ENCODE measurements around the gene SNRPB. TPM values are rescaled to one million over a fixed set of nuclear protein-coding genes. Genes with fewer than 3 reads are reported as not detected.

SNRPB gene
- polyA plus RNA-seq, 3 donors: 139 to 183 (median 180) TPM

GRCh38 chr20:2485661-2486060 lies 15.1 kb upstream of the SNRPB start:
- no peak for DNase-seq

DNA sequence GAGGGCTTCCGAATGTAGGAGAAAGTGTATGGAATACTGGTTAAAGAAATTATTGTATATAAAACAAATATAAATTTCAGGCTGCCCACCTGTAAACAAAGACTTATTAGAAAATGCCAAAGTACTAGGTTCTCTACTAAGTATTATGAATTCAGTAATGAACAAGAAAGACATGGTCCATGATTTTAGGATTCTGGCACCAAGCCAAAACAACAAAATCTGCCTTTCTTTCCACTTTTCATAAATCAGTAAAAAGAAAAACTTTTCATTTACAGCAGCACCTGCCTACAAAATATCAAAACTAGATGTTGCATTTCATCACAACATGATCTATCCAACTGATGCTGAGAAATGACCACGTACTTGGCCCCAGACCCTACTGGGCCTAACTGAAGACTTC lies 14.5 kb upstream of the SNRPB start:
- no peak for DNase-seq

GRCh38 chr20:2483504-2483903 lies 12.9 kb upstream of the SNRPB start:
- DNase-seq: no peak

DNA sequence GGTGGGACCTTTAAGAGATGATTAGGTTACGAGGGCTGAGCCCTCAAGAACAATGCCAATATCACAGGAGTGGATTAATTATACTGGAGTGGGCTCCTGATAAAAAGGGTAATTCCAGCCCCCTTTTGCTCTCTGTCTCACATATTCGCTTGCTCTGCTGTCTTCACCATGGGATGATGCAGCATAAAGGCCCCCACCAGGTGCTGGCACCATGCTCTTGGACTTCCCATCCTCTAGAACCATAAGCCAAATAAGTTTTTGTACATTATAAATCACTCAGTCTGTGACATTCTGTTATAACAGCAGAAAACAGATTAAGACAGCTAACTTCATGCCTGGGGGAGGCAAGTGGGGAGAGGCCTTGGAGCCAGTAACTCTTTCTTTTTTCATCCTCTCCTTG lies 9.8 kb upstream of the SNRPB start:
- DNase-seq: no peak

DNA sequence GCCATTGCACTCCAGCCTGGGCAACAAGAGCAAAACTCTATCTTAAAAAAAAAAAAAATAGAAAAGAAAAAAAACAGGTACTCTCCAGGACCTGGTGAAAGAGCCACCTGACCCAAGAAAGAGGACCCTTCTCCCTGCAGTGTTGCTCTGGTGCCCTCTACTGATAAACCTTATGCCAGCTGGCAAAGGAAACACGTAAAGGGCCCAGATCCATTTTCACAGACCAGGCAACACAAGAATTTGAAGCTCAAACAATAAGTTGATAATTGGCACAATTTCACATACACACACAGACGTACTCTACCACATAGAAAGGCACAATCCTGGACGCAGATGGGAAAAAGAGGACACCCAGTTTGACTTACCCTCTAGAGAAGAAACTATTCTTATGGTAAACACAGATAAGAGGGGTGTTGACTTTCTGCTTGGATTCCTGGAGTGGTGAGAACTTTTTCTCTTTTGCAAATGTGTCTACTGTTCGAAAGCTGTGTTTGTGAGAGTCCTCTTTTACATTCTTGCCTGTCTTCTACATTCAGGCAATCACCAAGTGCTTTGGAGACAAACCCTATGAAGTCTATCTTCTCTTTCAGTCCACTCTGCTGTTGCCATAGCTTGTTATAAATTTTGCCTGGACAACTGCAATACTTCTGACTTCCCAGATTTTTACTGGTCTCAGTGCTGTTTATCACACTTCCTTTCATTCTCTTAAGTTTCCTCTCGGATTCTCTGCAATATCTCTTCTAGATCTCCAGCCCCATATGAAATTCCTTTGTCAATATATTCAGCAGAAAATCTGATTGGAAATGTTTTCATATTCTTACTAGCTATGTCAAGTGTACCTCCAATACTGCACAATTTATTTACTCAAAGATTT lies 6.4 kb upstream of the SNRPB start:
- DNase-seq: no peak

GRCh38 chr20:2475850-2476741 lies 5.5 kb upstream of the SNRPB start:
- no peak for DNase-seq

- DNase-seq: no peak
These were observed 2.9 kb upstream of the SNRPB start for GRCh38 chr20:2473516-2473915.

DNA sequence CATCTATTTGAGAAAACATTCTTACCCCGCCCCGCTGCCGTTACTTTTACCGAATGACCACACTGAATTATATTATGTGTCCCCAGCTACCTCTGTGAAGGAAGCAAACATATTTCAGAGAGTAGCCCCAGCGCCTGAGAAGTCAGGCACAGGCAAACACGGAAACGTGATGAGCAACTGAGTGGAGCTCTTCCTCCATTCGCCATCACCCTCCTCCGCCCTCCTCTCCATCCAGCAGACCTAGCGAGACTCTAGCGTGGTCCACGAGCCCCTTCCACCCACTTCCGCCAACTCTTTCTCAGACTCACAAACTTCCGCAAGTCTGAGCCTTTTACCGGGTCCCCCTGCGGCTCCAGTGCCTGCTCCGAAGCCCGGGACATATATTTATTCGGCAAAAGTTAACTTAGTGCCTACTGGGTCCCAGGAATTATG lies 582 bp downstream of the SNRPB start:
- peak; percentile 26 for DNase-seq

DNA sequence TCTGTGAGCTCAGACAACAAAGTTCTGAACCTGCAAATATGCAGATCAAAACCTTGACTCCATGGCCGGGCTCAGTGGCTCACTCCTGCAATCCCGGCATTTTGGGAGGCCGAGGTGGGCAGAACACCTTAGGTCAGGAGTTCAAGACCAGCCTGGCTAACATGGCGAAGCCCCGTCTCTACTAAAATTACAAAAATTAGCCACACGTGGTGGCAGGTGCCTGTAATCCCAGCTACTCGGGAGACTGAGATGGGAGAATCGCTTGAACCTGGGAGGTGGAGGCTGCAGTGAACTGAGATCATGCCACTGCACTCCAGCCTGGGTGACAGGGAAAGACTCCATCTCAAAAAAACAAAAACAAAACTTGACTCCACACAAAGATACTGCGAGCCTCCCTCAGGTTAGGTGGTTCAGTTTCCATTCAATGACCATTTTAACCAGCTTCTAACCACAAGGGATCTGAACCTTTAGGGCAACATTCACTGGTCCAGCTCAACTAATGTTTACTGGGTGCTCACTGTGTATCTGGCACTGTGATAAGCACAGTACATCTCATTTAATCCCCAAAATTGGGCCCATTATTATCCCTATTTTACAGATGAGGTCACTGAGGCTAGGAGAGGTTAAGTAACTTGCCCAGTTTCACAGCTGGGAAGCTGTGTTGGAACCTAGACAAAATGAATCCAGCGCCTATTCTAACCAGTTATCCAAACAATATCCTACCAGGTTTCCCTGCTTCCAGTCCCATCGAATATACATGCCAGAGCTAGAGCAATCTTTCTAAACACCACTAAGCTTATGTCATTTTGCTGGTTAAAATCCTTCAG lies 1.8 kb downstream of the SNRPB start:
- DNase-seq: no peak

DNA sequence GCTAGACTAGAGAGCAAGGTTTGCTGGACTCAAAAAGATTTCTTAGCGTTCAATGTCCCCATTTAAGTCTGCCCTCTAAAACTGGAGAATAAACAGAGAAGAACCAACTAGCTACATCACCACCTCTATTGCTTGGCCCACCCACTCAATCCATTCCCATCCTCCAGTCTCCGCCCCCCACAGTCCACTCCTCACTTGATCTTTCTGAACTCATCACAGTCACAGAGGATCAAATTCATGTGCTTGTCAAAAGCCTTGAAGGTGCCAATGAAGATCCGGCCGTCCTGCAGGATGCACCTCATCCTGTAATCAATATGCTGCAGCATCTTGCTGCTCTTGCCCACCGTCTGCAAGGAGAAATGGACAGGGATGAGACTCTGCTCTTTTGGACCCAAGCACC lies 3.2 kb downstream of the SNRPB start:
- no peak for DNase-seq

DNA sequence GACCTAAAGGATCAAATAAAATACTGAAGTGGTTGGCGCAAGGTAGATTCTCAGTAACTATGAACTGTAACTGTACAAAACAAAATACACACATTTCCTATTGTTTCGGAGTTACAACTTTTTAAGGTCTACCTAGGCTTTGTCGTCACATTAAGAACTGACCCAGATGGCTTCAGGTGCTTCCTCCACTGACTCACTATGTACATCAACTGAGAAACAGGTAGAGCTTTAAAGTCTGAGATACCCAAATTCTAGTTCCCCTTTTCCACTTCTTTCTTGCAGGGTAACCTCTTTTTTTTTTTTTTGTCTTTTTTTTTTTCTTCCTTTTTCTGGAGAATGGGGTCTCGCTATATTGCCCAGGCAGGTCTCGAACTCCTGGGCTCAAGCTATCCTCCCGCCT lies 5.5 kb downstream of the SNRPB start:
- no peak for DNase-seq

DNA sequence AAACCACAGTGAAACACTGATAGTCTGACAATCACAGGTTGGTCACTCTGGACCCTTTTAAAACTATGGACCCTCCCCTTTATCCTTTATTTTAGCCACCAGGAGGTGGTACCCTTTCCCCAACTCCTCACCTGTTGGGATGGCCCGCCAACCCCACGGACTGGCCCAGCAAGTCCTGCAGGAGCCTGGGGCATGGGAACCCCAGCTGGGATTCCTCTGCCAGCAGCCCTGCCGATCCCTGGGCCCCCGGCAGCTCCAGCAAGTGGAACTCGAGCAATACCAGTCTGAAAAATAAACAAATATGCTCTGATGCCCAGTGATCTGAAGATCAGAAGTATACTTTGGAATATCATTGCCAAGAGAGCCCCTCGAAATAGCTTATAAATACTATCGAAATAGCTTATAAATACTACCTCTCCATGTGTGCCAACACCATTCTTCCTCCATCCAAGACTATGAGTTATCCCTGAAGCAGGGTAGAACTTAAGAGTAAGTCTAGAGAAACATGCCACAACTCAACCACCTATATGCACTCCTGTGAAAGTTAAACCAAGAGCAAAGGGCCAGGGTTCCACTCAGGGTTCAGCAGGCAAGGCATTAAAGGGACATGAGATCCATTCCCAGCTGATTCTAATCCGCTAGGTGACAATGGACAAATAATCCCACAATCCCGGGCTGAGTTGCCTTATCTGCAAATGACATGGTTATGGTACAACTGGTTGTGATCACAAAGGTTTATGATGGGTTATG lies 6.8 kb downstream of the SNRPB start:
- DNase-seq: no peak

DNA sequence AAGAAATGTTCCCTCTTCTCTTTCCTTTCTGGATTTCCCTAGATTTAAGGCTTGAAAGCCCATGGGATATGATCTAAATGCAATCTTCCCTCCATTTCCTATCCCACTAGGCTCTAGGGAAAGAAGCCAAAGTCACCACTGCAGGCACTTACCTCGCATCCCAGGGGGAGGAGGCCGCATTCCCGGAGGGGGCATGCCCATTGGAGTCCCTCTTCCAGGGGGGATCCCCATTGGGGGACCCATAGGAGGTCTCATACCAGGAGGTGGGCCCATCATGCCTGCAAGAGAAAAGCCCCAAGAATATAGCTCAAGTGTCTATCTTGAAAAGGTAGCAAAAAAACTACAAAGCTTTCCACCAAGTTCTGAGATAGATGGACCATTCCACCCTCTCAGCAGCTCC lies 8.1 kb downstream of the SNRPB start:
- no peak for DNase-seq

DNA sequence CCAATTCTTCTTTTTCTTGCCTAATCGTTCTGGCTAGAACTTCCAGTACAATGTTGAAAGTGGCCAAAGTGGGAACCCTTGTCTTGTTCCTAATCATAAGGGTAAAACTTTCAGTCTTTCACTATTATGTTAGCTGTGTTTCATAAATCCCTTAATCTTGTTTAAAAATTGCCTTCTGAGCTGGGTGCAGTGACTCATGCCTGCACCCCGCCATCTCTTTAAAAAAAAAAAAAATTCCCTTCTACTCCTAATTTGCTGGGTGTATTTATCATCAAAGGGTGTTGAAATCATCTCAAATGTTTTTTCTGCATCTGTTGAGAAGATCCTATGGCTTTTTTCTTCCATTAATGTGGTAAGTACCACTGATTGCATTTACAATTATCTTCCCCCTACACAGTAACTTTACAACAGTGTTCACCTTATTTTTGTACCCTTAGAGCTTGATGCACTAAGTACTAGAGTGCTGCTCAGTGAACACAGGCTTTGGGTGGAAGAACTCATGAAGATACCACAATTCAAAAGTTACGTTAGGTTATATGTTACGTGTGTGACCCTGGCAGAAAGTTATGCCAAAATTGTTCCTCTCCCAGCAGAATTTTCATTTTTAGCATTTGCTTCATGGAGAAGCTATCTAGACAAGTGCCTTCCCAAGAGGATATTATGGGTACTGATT lies 9.7 kb downstream of the SNRPB start:
- no peak for DNase-seq

- DNase-seq: no peak
These were observed 10.4 kb downstream of the SNRPB start for GRCh38 chr20:2459981-2460751.

DNA sequence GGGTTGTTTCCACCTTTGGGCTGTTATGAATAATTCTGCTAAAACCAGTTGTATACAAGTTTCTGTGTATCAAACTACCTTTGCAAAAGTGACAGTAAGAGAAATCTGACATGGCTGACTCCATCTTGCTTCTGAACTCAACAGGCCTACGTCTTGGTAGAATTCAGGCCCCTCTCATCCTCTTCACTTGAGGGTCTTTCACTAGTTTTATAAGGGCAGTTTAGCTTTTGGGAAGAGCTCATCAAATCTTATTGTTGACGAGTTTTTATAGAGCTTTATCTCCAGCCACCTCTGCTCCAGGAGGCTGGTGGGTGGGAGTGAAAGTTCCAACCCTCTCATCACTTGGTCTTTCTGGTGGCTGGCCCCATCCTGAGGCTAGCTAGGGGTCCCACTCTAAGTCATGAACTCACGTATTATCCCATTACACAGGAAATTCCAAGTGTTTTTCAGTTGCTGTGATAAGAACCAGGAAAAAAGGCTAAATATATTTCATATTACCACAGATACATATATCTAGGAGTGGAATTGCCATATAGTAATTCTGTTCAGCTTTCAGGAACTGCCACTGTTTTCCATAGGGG lies 11.6 kb downstream of the SNRPB start:
- no peak for DNase-seq

DNA sequence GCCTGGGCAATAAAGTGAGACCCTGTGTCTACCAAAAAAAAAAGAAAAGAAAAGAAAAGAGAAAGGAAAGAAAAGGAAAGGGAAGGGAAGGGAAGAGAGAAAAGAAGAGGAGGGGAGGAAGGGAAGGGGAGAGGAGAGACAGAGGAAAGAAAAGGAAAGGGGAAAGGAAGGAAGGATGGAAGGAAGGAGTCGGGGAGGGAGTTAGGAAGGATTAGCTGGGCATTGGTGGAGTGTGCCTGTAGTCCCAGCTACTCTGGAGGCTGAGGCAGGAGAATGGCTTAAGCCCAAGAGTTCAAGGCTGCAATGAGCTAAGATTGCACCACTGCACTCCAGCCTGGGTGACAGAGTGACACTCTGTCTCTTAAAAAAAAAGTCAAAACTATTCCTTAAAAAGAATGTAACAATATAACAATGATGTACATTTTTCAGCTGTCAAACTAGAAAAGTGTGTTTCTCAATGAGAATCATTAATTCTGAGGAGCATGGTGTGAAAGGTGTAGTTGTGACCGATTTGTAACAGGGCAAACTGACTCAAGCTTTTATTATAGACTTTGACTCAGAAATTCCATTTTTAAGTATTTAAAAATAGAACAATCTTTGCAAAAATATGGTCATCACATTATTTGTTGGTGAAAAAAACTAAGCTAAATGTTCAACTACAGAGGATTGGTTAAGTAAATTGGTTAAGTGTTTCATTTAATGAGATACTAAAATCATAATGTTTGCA lies 14.7 kb downstream of the SNRPB start:
- DNase-seq: no peak

DNA sequence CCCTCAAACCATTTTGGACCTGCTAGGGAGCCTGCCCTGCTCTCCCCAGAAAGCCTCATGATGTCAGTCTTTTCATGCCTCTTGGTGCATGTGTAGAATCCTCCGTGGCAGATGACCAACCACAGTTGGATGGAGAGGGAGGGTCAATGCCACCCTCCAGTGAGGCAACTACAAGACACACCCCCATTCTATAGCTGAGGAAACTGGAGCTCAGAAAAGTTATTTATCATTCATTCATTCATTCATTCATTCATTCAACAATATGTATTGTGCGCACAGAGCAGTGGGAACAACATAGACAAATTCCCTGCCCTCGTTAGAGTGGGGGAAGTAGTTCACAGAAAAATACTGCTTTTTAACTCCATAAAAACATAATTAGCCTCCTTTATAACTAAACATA lies 16.8 kb downstream of the SNRPB start:
- no peak for DNase-seq
